H9 (cell line): ENCODE results near the gene KRTAP9-2. TPM values are rescaled to one million over a fixed set of nuclear protein-coding genes. Genes with fewer than 3 reads are reported as not detected.

Source experiments
- DNase-seq: peaks from one replicate; pipeline ENCODE4 v3.0.0-alpha.2; 2017
- H2AFZ ChIP-seq: one replicate; pipeline ENCODE4 v1.6.1; 2013; ENCODE audit warnings: mild to moderate bottlenecking, low read length, control low read depth, moderate library complexity
- H2AK5ac ChIP-seq: 2 replicates; pipeline ENCODE4 v1.6.1; 2013; ENCODE audit warnings: low read length, control low read depth, mixed read lengths; ENCODE audit not compliant: insufficient read length
- H2BK120ac ChIP-seq: one replicate; pipeline ENCODE4 v1.6.1; 2013; ENCODE audit warnings: low read depth, mild to moderate bottlenecking, low read length, control low read depth, inconsistent platforms; ENCODE audit not compliant: poor library complexity, severe bottlenecking
- H2BK12ac ChIP-seq: 2 replicates; pipeline ENCODE4 v1.6.1; 2013; ENCODE audit warnings: low read length, control low read depth, mixed read lengths, low read depth; ENCODE audit not compliant: insufficient read length
- H2BK15ac ChIP-seq: 2 replicates; pipeline ENCODE4 v1.6.1; 2013; ENCODE audit warnings: low read depth, low read length, control low read depth
- H2BK20ac ChIP-seq: one replicate; pipeline ENCODE4 v1.6.1; 2013; ENCODE audit warnings: low read depth, mild to moderate bottlenecking, low read length, control low read depth, inconsistent platforms; ENCODE audit not compliant: poor library complexity, severe bottlenecking
- H2BK5ac ChIP-seq: 2 replicates; pipeline ENCODE4 v1.6.1; 2013; ENCODE audit warnings: low read length, control low read depth, mixed read lengths; ENCODE audit not compliant: insufficient read length
- H3K14ac ChIP-seq: 2 replicates; pipeline ENCODE4 v1.6.1; 2013; ENCODE audit warnings: low read length, control low read depth; ENCODE audit not compliant: insufficient read depth
- H3K18ac ChIP-seq: 2 replicates; pipeline ENCODE4 v1.6.1; 2013; ENCODE audit warnings: low read depth, mild to moderate bottlenecking, mixed read lengths, low read length, control low read depth; ENCODE audit not compliant: insufficient read length
- H3K23ac ChIP-seq: 2 replicates; pipeline ENCODE4 v1.6.1; 2013; ENCODE audit warnings: low read length, control low read depth, mixed read lengths, low read depth; ENCODE audit not compliant: insufficient read length
- H3K23me2 ChIP-seq: 2 replicates; pipeline ENCODE4 v1.6.1; 2013; ENCODE audit warnings: low read depth, mild to moderate bottlenecking, mixed read lengths, low read length, control low read depth; ENCODE audit not compliant: insufficient read length, poor library complexity, severe bottlenecking
- H3K27ac ChIP-seq: 2 replicates; pipeline ENCODE4 v1.5.1; 2013; ENCODE audit warnings: low read length, control low read depth, mixed read lengths, low read depth; ENCODE audit not compliant: insufficient read length
- H3K27me3 ChIP-seq: 2 replicates; pipeline ENCODE4 v1.6.1; 2013; ENCODE audit warnings: low read length, control low read depth, inconsistent platforms; ENCODE audit not compliant: insufficient read depth
- H3K4ac ChIP-seq: 2 replicates; pipeline ENCODE4 v1.6.1; 2013; ENCODE audit warnings: low read depth, mild to moderate bottlenecking, control low read depth, inconsistent platforms, low read length, moderate library complexity
- H3K4me1 ChIP-seq: 2 replicates; pipeline ENCODE4 v1.6.1; 2013; ENCODE audit warnings: low read length, control low read depth, inconsistent platforms; ENCODE audit not compliant: insufficient read depth
- H3K4me2 ChIP-seq: 2 replicates; pipeline ENCODE4 v1.6.1; 2013; ENCODE audit warnings: low read length, control low read depth, mixed read lengths; ENCODE audit not compliant: insufficient read length, insufficient read depth
- H3K56ac ChIP-seq: 2 replicates; pipeline ENCODE4 v1.6.1; 2013; ENCODE audit warnings: low read depth, mild to moderate bottlenecking, mixed read lengths, low read length, control low read depth; ENCODE audit not compliant: insufficient read length
- H3K79me1 ChIP-seq: 2 replicates; pipeline ENCODE4 v1.6.1; 2013; ENCODE audit warnings: low read depth, mild to moderate bottlenecking, moderate library complexity, low read length, control low read depth, inconsistent platforms; ENCODE audit not compliant: insufficient read depth, poor library complexity, severe bottlenecking
- H3K79me2 ChIP-seq: 2 replicates; pipeline ENCODE4 v1.6.1; 2013; ENCODE audit warnings: low read length, control low read depth, inconsistent platforms; ENCODE audit not compliant: insufficient read depth
- H3K9ac ChIP-seq: 2 replicates; pipeline ENCODE4 v1.6.1; 2013; ENCODE audit warnings: low read length, control low read depth, mixed read lengths; ENCODE audit not compliant: insufficient read length; ENCODE audit errors: extremely low read depth
- H3K9me3 ChIP-seq: one replicate; pipeline ENCODE4 v1.6.1; 2013; ENCODE audit warnings: low read depth, low read length, inconsistent platforms; ENCODE audit not compliant: control insufficient read depth
- H3T11ph ChIP-seq: one replicate; pipeline ENCODE4 v1.6.1; 2013; ENCODE audit warnings: mild to moderate bottlenecking, low read length, control low read depth, inconsistent platforms
- H4K20me1 ChIP-seq: one replicate; pipeline ENCODE4 v1.6.1; 2013; ENCODE audit not compliant: control insufficient read depth, insufficient read length, insufficient read depth
- H4K5ac ChIP-seq: 2 replicates; pipeline ENCODE4 v1.6.1; 2013; ENCODE audit warnings: low read depth, mild to moderate bottlenecking, mixed read lengths, low read length, control low read depth; ENCODE audit not compliant: insufficient read length
- H4K8ac ChIP-seq: replicated peaks from 2 replicates; pipeline ENCODE4 v1.6.1; 2013; ENCODE audit warnings: low read length, control low read depth, mixed read lengths, low read depth; ENCODE audit not compliant: insufficient read length
- H4K91ac ChIP-seq: 2 replicates; pipeline ENCODE4 v1.6.1; 2013; ENCODE audit warnings: low read depth, mild to moderate bottlenecking, moderate library complexity, mixed read lengths, low read length, control low read depth; ENCODE audit not compliant: insufficient read length
- H3K27ac Mint-ChIP-seq, 3 experiments: 2 replicates in 2 of 3; 3 replicates in 1 of 3; pipeline ENCODE4 v1.8.0; 2020 to 2021; ENCODE audit warnings: mixed read lengths in 3 of 3, mild to moderate bottlenecking in 1 of 3, moderate library complexity in 1 of 3
- H3K27me3 Mint-ChIP-seq: 2 replicates; pipeline ENCODE4 v1.8.0; 2021; ENCODE audit warnings: low read depth, mild to moderate bottlenecking, moderate library complexity, mixed read lengths
- H3K36me3 Mint-ChIP-seq, 3 experiments: 2 replicates in 2 of 3; 3 replicates in 1 of 3; pipeline ENCODE4 v1.8.0; 2020 to 2021; ENCODE audit warnings: low read depth in 3 of 3, mixed read lengths in 3 of 3; ENCODE audit not compliant: insufficient read depth in 1 of 3
- H3K4me1 Mint-ChIP-seq, 2 experiments: 2 replicates each; pipeline ENCODE4 v1.8.0; 2020; ENCODE audit warnings: mixed read lengths in 2 of 2
- H3K4me3 Mint-ChIP-seq, 2 experiments: 2 replicates in 1 of 2; 3 replicates in 1 of 2; pipeline ENCODE4 v1.8.0; 2020 to 2021; ENCODE audit warnings: mild to moderate bottlenecking in 2 of 2, mixed read lengths in 2 of 2, moderate library complexity in 1 of 2
- H3K9me3 Mint-ChIP-seq, 2 experiments: 2 replicates in 1 of 2; 3 replicates in 1 of 2; pipeline ENCODE4 v1.8.0; 2020; ENCODE audit warnings: mild to moderate bottlenecking in 2 of 2, mixed read lengths in 2 of 2, moderate library complexity in 1 of 2
- CTCF ChIP-seq: fragments of 200-600 bp; sonication (generic); conservative IDR thresholded peaks from 3 replicates; pipeline ENCODE4 v1.8.0; 2021; ENCODE audit warnings: antibody characterized with exemption, mild to moderate bottlenecking
- WGBS: extraction: QIAGEN DNeasy Blood & Tissue Kit; methylation state at CpG from one replicate; pipeline ENCODE4 v1.1.7; 2013; ENCODE audit warnings: missing lambda C conversion rate, low lambda C conversion rate, mixed read lengths; ENCODE audit not compliant: insufficient read length; ENCODE audit errors: extremely low coverage; 5-methylcytosine and 5-hydroxymethylcytosine counted together
- total RNA-seq: library from RNA; stranded (reverse); gene quantifications from 2 replicates; pipeline ENCODE4 v1.2.1, GENCODE V29; 2021

Gene KRTAP9-2
- total RNA-seq, 1 experiment from 2014 or later: not detected

- no CpG with 5 or more reads among the region's 1 CpG for WGBS
- no peak overlapping the region for H3K27ac Mint-ChIP-seq
- no peak for TF ChIP-seq CTCF
Observed at GRCh38 chr17:41251261-41251660, 24.8 kb downstream of the KRTAP9-2 start.

More at GRCh38 chr17:41251261-41251660, 24.8 kb downstream of the KRTAP9-2 start:
- H3K9ac ChIP-seq: no peak overlapping the region
- no peak overlapping the region for H3K56ac ChIP-seq
- H3K4me2 ChIP-seq: no peak overlapping the region
- no peak overlapping the region for H4K91ac ChIP-seq
- H2BK5ac ChIP-seq: no peak overlapping the region
- H3K9me3 ChIP-seq: no peaks in the 10 kb centered on the region
- Mint-ChIP-seq H3K4me1 (peaks cover 15 to 16% of the 10 kb centered on the region in 2 experiments), H3K27me3 (peaks cover 18% of the 10 kb centered on the region), H3K36me3 (no peaks in the 10 kb centered on the region), H3K4me3 (no peak overlapping the region), H3K9me3 (no peaks in the 10 kb centered on the region; a peak in 1 of 5 replicates)
- no peak overlapping the region for H3K27ac ChIP-seq
- no peak overlapping the region for H3K4ac ChIP-seq
- no peak overlapping the region for H2BK20ac ChIP-seq
- H4K5ac ChIP-seq: no peak overlapping the region
- no peak overlapping the region for H2AK5ac ChIP-seq
- no peak for DNase-seq
- H2BK120ac ChIP-seq: no peak overlapping the region
- no peak overlapping the region for H4K8ac ChIP-seq
- no peak overlapping the region for H2BK12ac ChIP-seq
- no peaks in the 10 kb centered on the region for H3K4me1 ChIP-seq
- no peak overlapping the region for H3K18ac ChIP-seq
- no peaks in the 10 kb centered on the region for H3K23me2 ChIP-seq
- H2AFZ ChIP-seq: no peak overlapping the region
- no peak overlapping the region for H3T11ph ChIP-seq
- H2BK15ac ChIP-seq: no peak overlapping the region
- no peaks in the 10 kb centered on the region for H4K20me1 ChIP-seq
- H3K14ac ChIP-seq: no peak overlapping the region
- no peaks in the 10 kb centered on the region for H3K79me1 ChIP-seq
- H3K79me2 ChIP-seq: no peaks in the 10 kb centered on the region
- no peaks in the 10 kb centered on the region for H3K27me3 ChIP-seq
- no peak overlapping the region for H3K23ac ChIP-seq
